Liver (tissue), 3 donors: ENCODE measurements around the gene ECI2.

ENCODE experiments used
- GABPA ChIP-seq, 2 donors: IDR thresholded peaks in 1 of 2; conservative IDR thresholded peaks in 1 of 2; 2 replicates each; pipeline ENCODE4 v1.6.1; 2016; ENCODE audit warnings: antibody characterized with exemption in 2 of 2, mild to moderate bottlenecking in 1 of 2, moderate library complexity in 1 of 2
- HNF4A ChIP-seq, 2 donors: conservative IDR thresholded peaks; 2 replicates each; pipeline ENCODE4 v1.6.1; 2016; ENCODE audit warnings: antibody characterized with exemption in 2 of 2, mild to moderate bottlenecking in 2 of 2
- HNF4G ChIP-seq: IDR thresholded peaks from 2 replicates; pipeline ENCODE4 v1.6.1; 2016; ENCODE audit warnings: antibody characterized with exemption
- JUND ChIP-seq, 2 donors: IDR thresholded peaks; 2 replicates each; pipeline ENCODE4 v1.6.1; 2016; ENCODE audit warnings: antibody characterized with exemption in 2 of 2
- RAD21 ChIP-seq, 2 donors: IDR thresholded peaks; 2 replicates each; pipeline ENCODE4 v1.6.1; 2016; ENCODE audit warnings: antibody characterized with exemption in 2 of 2, mild to moderate bottlenecking in 2 of 2
- SP1 ChIP-seq: IDR thresholded peaks from 2 replicates; pipeline ENCODE4 v1.6.1; 2018; ENCODE audit warnings: antibody characterized with exemption, mild to moderate bottlenecking
- TAF1 ChIP-seq: conservative IDR thresholded peaks from 2 replicates; pipeline ENCODE4 v1.6.1; 2016; ENCODE audit warnings: antibody characterized with exemption, mild to moderate bottlenecking
- YY1 ChIP-seq: IDR thresholded peaks from 2 replicates; pipeline ENCODE4 v1.6.1; 2016; ENCODE audit warnings: antibody characterized with exemption, mild to moderate bottlenecking
- TF ChIP-seq, protein P1 (sequence below): fragments of 150-350 bp; IDR thresholded peaks from 2 replicates; pipeline ENCODE4 v1.5.1; 2017; ENCODE audit warnings: improper control_type of control experiment, low read depth, low read length; ENCODE audit not compliant: missing input control
- TF ChIP-seq, protein P2 (sequence below): IDR thresholded peaks from 2 replicates; pipeline ENCODE4 v1.6.1; 2016; ENCODE audit warnings: antibody characterized with exemption
- TF ChIP-seq, protein P3 (sequence below): IDR thresholded peaks from 2 replicates; pipeline ENCODE4 v1.6.1; 2016; ENCODE audit warnings: antibody characterized with exemption
- TF ChIP-seq, protein P4 (sequence below): IDR thresholded peaks from 2 replicates; pipeline ENCODE4 v1.6.1; 2016; ENCODE audit warnings: antibody characterized with exemption, mild to moderate bottlenecking
- donor health status: healthy.
- donor health status: healthy.

DNA sequence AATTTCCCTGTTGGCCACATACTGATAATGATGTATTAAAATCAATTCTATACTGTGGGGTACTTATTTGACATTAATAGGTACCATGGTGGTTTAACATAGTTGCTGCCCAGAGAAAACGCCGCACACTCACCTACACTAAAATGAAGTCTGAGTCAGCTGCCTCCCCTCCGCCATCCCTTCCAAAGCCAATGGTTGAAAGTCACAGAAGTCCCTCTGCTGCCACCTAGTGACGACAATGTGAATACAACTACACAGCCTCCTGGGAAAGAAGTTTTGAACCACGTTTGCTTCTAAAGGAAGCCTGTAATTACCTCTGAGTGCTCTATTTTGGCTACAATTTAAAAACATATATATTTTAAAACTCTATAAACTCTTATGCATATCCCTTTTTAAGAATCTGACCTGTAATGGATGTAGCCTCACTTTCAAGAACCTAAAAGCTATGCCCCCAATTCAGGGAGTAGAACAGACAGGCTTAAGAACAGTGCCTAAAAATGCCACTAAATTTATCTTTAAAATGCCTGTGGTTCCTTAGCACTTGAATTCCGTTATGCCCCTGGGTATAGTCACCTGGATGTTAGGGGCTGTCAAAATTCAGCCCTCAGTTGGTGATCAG, 20.6 kb upstream of the ECI2 start:
- TF ChIP-seq, protein P1, sequence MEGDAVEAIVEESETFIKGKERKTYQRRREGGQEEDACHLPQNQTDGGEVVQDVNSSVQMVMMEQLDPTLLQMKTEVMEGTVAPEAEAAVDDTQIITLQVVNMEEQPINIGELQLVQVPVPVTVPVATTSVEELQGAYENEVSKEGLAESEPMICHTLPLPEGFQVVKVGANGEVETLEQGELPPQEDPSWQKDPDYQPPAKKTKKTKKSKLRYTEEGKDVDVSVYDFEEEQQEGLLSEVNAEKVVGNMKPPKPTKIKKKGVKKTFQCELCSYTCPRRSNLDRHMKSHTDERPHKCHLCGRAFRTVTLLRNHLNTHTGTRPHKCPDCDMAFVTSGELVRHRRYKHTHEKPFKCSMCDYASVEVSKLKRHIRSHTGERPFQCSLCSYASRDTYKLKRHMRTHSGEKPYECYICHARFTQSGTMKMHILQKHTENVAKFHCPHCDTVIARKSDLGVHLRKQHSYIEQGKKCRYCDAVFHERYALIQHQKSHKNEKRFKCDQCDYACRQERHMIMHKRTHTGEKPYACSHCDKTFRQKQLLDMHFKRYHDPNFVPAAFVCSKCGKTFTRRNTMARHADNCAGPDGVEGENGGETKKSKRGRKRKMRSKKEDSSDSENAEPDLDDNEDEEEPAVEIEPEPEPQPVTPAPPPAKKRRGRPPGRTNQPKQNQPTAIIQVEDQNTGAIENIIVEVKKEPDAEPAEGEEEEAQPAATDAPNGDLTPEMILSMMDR = peak; percentile 84
- TF ChIP-seq, protein P2, sequence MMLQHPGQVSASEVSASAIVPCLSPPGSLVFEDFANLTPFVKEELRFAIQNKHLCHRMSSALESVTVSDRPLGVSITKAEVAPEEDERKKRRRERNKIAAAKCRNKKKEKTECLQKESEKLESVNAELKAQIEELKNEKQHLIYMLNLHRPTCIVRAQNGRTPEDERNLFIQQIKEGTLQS = no peak
- TF ChIP-seq YY1 (peak; percentile 63), TAF1 (no peak), SP1 (no peak), JUND (IDR thresholded peaks at IDR 0.05) (no peak), HNF4G (no peak), GABPA (IDR thresholded peaks at IDR 0.05 in 1 of 2, conservative IDR thresholded peaks at IDR 0.05 in 1 of 2) (no peak), RAD21 (IDR thresholded peaks at IDR 0.05) (peak; percentile 95 to 97), HNF4A (conservative IDR thresholded peaks at IDR 0.05) (no peak)
- TF ChIP-seq, protein P3, sequence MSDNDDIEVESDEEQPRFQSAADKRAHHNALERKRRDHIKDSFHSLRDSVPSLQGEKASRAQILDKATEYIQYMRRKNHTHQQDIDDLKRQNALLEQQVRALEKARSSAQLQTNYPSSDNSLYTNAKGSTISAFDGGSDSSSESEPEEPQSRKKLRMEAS = no peak
- TF ChIP-seq, protein P4, sequence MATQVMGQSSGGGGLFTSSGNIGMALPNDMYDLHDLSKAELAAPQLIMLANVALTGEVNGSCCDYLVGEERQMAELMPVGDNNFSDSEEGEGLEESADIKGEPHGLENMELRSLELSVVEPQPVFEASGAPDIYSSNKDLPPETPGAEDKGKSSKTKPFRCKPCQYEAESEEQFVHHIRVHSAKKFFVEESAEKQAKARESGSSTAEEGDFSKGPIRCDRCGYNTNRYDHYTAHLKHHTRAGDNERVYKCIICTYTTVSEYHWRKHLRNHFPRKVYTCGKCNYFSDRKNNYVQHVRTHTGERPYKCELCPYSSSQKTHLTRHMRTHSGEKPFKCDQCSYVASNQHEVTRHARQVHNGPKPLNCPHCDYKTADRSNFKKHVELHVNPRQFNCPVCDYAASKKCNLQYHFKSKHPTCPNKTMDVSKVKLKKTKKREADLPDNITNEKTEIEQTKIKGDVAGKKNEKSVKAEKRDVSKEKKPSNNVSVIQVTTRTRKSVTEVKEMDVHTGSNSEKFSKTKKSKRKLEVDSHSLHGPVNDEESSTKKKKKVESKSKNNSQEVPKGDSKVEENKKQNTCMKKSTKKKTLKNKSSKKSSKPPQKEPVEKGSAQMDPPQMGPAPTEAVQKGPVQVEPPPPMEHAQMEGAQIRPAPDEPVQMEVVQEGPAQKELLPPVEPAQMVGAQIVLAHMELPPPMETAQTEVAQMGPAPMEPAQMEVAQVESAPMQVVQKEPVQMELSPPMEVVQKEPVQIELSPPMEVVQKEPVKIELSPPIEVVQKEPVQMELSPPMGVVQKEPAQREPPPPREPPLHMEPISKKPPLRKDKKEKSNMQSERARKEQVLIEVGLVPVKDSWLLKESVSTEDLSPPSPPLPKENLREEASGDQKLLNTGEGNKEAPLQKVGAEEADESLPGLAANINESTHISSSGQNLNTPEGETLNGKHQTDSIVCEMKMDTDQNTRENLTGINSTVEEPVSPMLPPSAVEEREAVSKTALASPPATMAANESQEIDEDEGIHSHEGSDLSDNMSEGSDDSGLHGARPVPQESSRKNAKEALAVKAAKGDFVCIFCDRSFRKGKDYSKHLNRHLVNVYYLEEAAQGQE = no peak
